ENCODE results near the gene AKAP6. TPM values are rescaled to one million over a fixed set of nuclear protein-coding genes. Genes with fewer than 3 reads are reported as not detected.
"Not testable (repeated sequence)": the region's sequence is repeated elsewhere in the genome, so short reads cannot be mapped to it uniquely, and the experiment has no call there.

The AKAP6 gene
- total and polyA plus RNA-seq, 2 experiments from 2014 or later: 0.38 to 0.42 TPM

DNA sequence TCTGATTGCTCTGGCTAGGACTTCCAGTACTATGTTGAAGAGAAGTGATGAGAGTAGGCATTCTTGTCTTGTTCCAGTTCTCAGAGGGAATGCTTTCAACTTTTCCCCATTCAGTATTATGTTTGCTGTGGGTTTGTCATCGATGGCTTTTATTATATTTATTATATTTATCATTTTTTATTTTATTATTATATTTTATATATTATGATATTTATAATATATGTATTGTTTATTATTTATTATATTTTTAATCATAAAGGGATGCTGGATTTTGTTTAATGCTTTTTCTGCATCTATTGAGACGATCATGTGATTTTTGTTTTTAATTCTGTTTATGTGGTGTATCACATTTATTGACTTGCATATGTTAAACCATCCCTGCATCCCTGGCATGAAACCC, 58.2 kb downstream of the AKAP6 start:
- H3K36me3 Mint-ChIP-seq (ENCODE audit: low read depth); H3K4me1 ChIP-seq (ENCODE audit: insufficient read depth); H3K36me3 ChIP-seq (ENCODE audit: insufficient read depth); H3K9me3 Mint-ChIP-seq; H2AFZ ChIP-seq; H3K4me1 Mint-ChIP-seq; H3K27ac Mint-ChIP-seq; H4K20me1 ChIP-seq (replicated peaks; ENCODE audit: insufficient read depth); H3K27ac ChIP-seq (ENCODE audit: low read depth); H3F3A ChIP-seq (replicated peaks; ENCODE audit: low read depth); H3K4me2 ChIP-seq; H3K79me2 ChIP-seq (replicated peaks; ENCODE audit: insufficient read depth); ATAC-seq; H3K4me3 Mint-ChIP-seq; H3K27me3 Mint-ChIP-seq (ENCODE audit: insufficient read depth, low read depth, poor library complexity); DNase-seq (ENCODE audit: low spot score); H3K4me3 ChIP-seq; H3K27me3 ChIP-seq (ENCODE audit: insufficient read depth): not testable (repeated sequence)
- peaks cover 13% of the 10 kb centered on the region; the same call in 1 of the 2 replicates for H3K9me2 ChIP-seq (ENCODE audit: insufficient read depth)

DNA sequence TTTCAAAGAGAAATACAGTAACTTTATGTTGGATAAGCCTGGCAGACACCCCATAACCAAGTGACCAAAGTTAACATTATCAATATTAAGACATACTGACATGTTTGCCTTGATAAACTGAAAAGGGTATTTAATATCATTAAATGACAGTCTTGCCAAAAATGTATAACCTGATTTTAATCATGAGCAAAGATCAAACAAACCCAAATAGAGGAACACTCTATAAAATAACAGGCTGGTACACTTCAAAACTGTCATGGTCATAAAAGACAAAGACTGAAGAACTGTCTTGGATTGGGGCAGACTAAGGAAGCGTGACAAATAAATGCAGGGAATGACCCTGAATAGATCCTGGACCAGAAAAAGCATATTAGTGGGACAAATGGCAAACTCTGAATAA, 64.0 kb downstream of the AKAP6 start:
- Histone ChIP-seq H3K4me3 (no peak overlapping the region), H2AFZ (no peak overlapping the region), H3K79me2 (replicated peaks; ENCODE audit: insufficient read depth) (no peaks in the 10 kb centered on the region), H3K36me3 (ENCODE audit: insufficient read depth) (no peaks in the 10 kb centered on the region), H3K4me2 (no peak overlapping the region), H3K27me3 (ENCODE audit: insufficient read depth) (no peaks in the 10 kb centered on the region), H3K9me2 (ENCODE audit: insufficient read depth) (peaks cover 13% of the 10 kb centered on the region; the same call in 1 of the 2 replicates), H3K4me1 (ENCODE audit: insufficient read depth) (peaks cover 5% of the 10 kb centered on the region; the same call in 1 of the 2 replicates), H4K20me1 (replicated peaks; ENCODE audit: insufficient read depth) (no peaks in the 10 kb centered on the region), H3F3A (replicated peaks; ENCODE audit: low read depth) (no peaks in the 10 kb centered on the region), H3K27ac (ENCODE audit: low read depth) (no peak overlapping the region)
- DNase-seq (ENCODE audit: low spot score) (no peak), ATAC-seq (no peak)
- Mint-ChIP-seq H3K36me3 (ENCODE audit: low read depth) (no peaks in the 10 kb centered on the region), H3K27ac (no peak overlapping the region), H3K4me3 (no peak overlapping the region), H3K27me3 (ENCODE audit: insufficient read depth, low read depth, poor library complexity) (no peaks in the 10 kb centered on the region), H3K4me1 (peaks cover 10% of the 10 kb centered on the region; the same call in 2 of the 3 replicates), H3K9me3 (peaks cover 8% of the 10 kb centered on the region; the same call in 2 of the 3 replicates)
- TF ChIP-seq, protein P1, sequence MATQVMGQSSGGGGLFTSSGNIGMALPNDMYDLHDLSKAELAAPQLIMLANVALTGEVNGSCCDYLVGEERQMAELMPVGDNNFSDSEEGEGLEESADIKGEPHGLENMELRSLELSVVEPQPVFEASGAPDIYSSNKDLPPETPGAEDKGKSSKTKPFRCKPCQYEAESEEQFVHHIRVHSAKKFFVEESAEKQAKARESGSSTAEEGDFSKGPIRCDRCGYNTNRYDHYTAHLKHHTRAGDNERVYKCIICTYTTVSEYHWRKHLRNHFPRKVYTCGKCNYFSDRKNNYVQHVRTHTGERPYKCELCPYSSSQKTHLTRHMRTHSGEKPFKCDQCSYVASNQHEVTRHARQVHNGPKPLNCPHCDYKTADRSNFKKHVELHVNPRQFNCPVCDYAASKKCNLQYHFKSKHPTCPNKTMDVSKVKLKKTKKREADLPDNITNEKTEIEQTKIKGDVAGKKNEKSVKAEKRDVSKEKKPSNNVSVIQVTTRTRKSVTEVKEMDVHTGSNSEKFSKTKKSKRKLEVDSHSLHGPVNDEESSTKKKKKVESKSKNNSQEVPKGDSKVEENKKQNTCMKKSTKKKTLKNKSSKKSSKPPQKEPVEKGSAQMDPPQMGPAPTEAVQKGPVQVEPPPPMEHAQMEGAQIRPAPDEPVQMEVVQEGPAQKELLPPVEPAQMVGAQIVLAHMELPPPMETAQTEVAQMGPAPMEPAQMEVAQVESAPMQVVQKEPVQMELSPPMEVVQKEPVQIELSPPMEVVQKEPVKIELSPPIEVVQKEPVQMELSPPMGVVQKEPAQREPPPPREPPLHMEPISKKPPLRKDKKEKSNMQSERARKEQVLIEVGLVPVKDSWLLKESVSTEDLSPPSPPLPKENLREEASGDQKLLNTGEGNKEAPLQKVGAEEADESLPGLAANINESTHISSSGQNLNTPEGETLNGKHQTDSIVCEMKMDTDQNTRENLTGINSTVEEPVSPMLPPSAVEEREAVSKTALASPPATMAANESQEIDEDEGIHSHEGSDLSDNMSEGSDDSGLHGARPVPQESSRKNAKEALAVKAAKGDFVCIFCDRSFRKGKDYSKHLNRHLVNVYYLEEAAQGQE (IDR thresholded peaks at IDR 0.05; ENCODE audit: unreplicated experiment): no peak
- TF ChIP-seq EZH2 (IDR thresholded peaks at IDR 0.05; ENCODE audit: low read depth, unreplicated experiment): no peak
- no peak for TF ChIP-seq JUNB (IDR thresholded peaks at IDR 0.05; ENCODE audit: unreplicated experiment)
- TF ChIP-seq ZNF331 (CRISPR knock-in tag; IDR thresholded peaks at IDR 0.05; ENCODE audit: low read depth): no peak
- TF ChIP-seq STAT1 (IDR thresholded peaks at IDR 0.05; ENCODE audit: unreplicated experiment): no peak
- TF ChIP-seq, protein P2, sequence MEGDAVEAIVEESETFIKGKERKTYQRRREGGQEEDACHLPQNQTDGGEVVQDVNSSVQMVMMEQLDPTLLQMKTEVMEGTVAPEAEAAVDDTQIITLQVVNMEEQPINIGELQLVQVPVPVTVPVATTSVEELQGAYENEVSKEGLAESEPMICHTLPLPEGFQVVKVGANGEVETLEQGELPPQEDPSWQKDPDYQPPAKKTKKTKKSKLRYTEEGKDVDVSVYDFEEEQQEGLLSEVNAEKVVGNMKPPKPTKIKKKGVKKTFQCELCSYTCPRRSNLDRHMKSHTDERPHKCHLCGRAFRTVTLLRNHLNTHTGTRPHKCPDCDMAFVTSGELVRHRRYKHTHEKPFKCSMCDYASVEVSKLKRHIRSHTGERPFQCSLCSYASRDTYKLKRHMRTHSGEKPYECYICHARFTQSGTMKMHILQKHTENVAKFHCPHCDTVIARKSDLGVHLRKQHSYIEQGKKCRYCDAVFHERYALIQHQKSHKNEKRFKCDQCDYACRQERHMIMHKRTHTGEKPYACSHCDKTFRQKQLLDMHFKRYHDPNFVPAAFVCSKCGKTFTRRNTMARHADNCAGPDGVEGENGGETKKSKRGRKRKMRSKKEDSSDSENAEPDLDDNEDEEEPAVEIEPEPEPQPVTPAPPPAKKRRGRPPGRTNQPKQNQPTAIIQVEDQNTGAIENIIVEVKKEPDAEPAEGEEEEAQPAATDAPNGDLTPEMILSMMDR (conservative IDR thresholded peaks at IDR 0.05; ENCODE audit: low read depth in 2 of 2): no peak
- TF ChIP-seq EZH2phosphoT487 (IDR thresholded peaks at IDR 0.05; ENCODE audit: unreplicated experiment): no peak
- TF ChIP-seq, protein P3, sequence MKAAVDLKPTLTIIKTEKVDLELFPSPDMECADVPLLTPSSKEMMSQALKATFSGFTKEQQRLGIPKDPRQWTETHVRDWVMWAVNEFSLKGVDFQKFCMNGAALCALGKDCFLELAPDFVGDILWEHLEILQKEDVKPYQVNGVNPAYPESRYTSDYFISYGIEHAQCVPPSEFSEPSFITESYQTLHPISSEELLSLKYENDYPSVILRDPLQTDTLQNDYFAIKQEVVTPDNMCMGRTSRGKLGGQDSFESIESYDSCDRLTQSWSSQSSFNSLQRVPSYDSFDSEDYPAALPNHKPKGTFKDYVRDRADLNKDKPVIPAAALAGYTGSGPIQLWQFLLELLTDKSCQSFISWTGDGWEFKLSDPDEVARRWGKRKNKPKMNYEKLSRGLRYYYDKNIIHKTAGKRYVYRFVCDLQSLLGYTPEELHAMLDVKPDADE (IDR thresholded peaks at IDR 0.05): no peak
- no peak for TF ChIP-seq ZNF114 (CRISPR knock-in tag; IDR thresholded peaks at IDR 0.05)
- TF ChIP-seq CREB1 (CRISPR knock-in tag; IDR thresholded peaks at IDR 0.05; ENCODE audit: low read depth): no peak
- TF ChIP-seq NANOG (IDR thresholded peaks at IDR 0.05; ENCODE audit: borderline replicate concordance): no peak
- TF ChIP-seq POLR2AphosphoS5 (IDR thresholded peaks at IDR 0.05; ENCODE audit: low read depth): no peak

Data from GM23338 (cell line).